MCF 10A (cell line): ENCODE data around the gene BMPER. TPM values are rescaled to one million over a fixed set of nuclear protein-coding genes. Genes with fewer than 3 reads are reported as not detected.

ENCODE experiments used
- BruUV-seq: library from RNA; stranded (reverse); fragments of 400-500 nt; replicated peaks from 2 replicates; lab custom pipeline; 2021; lab: Mats Ljungman, UMichigan
- CTCF ChIA-PET: fragments of 300-600 bp; sonication (Branson Sonifier 250); formaldehyde crosslinking; extraction: SDS; loops from one replicate; lab custom pipeline; 2021; ENCODE audit warnings: antibody characterized with exemption, inconsistent platforms; lab: Yijun Ruan, JAX
- POLR2A ChIA-PET: fragments of 300-600, 350-650 bp; sonication (Branson Sonifier 250); formaldehyde crosslinking; extraction: SDS; loops from one replicate; lab custom pipeline; 2020; ENCODE audit warnings: antibody characterized with exemption, inconsistent platforms; lab: Yijun Ruan, JAX
- DNase-seq: peaks from one replicate; pipeline ENCODE4 v3.0.0-alpha.2; 2018; ENCODE audit not compliant: unreplicated experiment
- H3K27ac Mint-ChIP-seq: one replicate; pipeline ENCODE4 v1.8.0; 2022; ENCODE audit warnings: mild to moderate bottlenecking, low read depth, mixed read lengths; ENCODE audit not compliant: unreplicated experiment
- H3K27me3 Mint-ChIP-seq: one replicate; pipeline ENCODE4 v1.8.0; 2022; ENCODE audit warnings: mixed read lengths; ENCODE audit not compliant: insufficient read depth, unreplicated experiment
- H3K36me3 Mint-ChIP-seq: one replicate; pipeline ENCODE4 v1.8.0; 2022; ENCODE audit warnings: mild to moderate bottlenecking, moderate library complexity, mixed read lengths; ENCODE audit not compliant: insufficient read depth, unreplicated experiment
- H3K4me1 Mint-ChIP-seq: one replicate; pipeline ENCODE4 v1.8.0; 2022; ENCODE audit warnings: mixed read lengths; ENCODE audit not compliant: insufficient read depth, unreplicated experiment
- H3K4me3 Mint-ChIP-seq: one replicate; pipeline ENCODE4 v1.8.0; 2022; ENCODE audit warnings: mild to moderate bottlenecking, moderate library complexity, mixed read lengths; ENCODE audit not compliant: unreplicated experiment
- H3K9me3 Mint-ChIP-seq: one replicate; pipeline ENCODE4 v1.8.0; 2022; ENCODE audit warnings: mixed read lengths; ENCODE audit not compliant: unreplicated experiment
- CTCF ChIP-seq: fragments of 200-600 bp; IDR thresholded peaks from one replicate; pipeline ENCODE4 v1.8.0; 2022; ENCODE audit warnings: antibody characterized with exemption, mild to moderate bottlenecking; ENCODE audit not compliant: unreplicated experiment
- intact Hi-C: fragments of 100-400 bp; cut with micrococcal nuclease; formaldehyde crosslinking; loops from 2 replicates; pipeline ENCODE4 v1.14.1; 2022
- total RNA-seq: library from RNA; stranded (reverse); gene quantifications from 2 replicates; pipeline ENCODE4 v1.2.3, GENCODE V29; 2022

Gene BMPER
- total RNA-seq, 1 experiment from 2014 or later, result 0.40 TPM

GRCh38 chr7:33868166-33868565 lies 37.2 kb upstream of the BMPER start:
- H3K9me3 Mint-ChIP-seq, result no peaks in the 10 kb centered on the region
- CTCF ChIA-PET, result interaction anchor here (0.6 to 0.7 kb wide), 2 partner anchors 202 to 442 kb away, joined by 3 read pairs; no protein-coding TSS in a partner anchor
- no peaks in the 10 kb centered on the region for H3K36me3 Mint-ChIP-seq
- no peaks in the 10 kb centered on the region for H3K27me3 Mint-ChIP-seq
- no peak overlapping the region for H3K4me3 Mint-ChIP-seq
- no peak overlapping the region for H3K27ac Mint-ChIP-seq
- POLR2A ChIA-PET, result no interaction called here
- TF ChIP-seq CTCF, result no peak
- BruUV-seq, result no TSS peak
- no peaks in the 10 kb centered on the region for H3K4me1 Mint-ChIP-seq
- intact Hi-C loops, result no loop called here
- DNase-seq, result peak; percentile 15

DNA sequence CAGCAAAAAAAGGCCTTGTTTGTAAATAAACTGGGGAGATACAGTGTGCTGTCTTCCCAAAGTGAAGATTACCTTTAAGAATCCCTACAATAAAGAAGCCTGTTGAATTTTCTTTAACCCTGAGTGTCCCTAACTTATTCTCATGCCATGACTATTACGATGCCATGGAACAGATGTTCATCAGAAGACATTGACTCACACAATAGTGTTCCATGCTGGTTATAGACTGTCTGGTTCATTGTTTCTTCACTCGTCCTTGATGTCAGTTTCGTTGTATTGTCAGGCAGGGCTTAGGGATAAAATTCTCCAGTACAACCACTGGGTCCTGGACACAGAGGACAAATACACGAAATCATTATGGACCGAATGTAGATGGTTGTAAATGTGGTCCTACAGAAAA lies 36.2 kb upstream of the BMPER start:
- H3K27ac Mint-ChIP-seq, result no peak overlapping the region
- no peak for TF ChIP-seq CTCF
- POLR2A ChIA-PET, result no interaction called here
- H3K9me3 Mint-ChIP-seq, result no peaks in the 10 kb centered on the region
- no peaks in the 10 kb centered on the region for H3K27me3 Mint-ChIP-seq
- peaks cover 5% of the 10 kb centered on the region for H3K4me1 Mint-ChIP-seq
- no TSS peak for BruUV-seq
- H3K4me3 Mint-ChIP-seq, result no peak overlapping the region
- CTCF ChIA-PET, result no interaction called here
- no peaks in the 10 kb centered on the region for H3K36me3 Mint-ChIP-seq
- intact Hi-C loops, result no loop called here
- no peak for DNase-seq

DNA sequence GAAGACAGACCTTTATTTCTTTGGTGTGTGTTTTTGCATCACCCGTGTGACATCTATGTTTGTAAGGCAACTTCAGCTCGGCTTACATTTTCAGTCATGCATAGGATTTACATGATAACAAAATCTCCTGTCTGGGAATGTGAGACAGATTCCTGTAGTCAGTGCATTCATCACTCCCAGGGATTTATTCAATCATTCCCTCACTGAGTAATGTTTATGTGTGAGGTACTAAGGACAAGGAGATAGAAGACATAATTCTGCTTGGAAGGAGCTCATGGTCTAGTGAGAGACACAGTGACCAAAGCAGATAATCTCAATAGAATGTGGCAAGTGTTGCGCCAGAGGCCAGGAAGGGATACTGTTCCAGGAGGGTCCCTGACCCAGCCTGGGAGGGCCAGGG lies 35.2 kb upstream of the BMPER start:
- DNase-seq, result no peak
- H3K4me3 Mint-ChIP-seq, result no peak overlapping the region
- ChIA-PET CTCF (interaction anchor here (0.8 to 1.2 kb wide), 3 partner anchors 14 to 447 kb away, joined by 3 to 4 read pairs (median 3); no protein-coding TSS in a partner anchor), POLR2A (interaction anchor here (0.7 kb wide), 2 partner anchors 65 to 149 kb away, joined by 3 read pairs; no protein-coding TSS in a partner anchor)
- no peak overlapping the region for H3K27ac Mint-ChIP-seq
- BruUV-seq, result no TSS peak
- H3K27me3 Mint-ChIP-seq, result no peaks in the 10 kb centered on the region
- H3K36me3 Mint-ChIP-seq, result no peaks in the 10 kb centered on the region
- peaks cover 9% of the 10 kb centered on the region for H3K4me1 Mint-ChIP-seq
- intact Hi-C loops, result no loop called here
- no peaks in the 10 kb centered on the region for H3K9me3 Mint-ChIP-seq
- no peak for TF ChIP-seq CTCF

GRCh38 chr7:33872870-33873269 lies 32.5 kb upstream of the BMPER start:
- Mint-ChIP-seq H3K27me3 (no peaks in the 10 kb centered on the region), H3K9me3 (no peaks in the 10 kb centered on the region), H3K27ac (no peak overlapping the region), H3K36me3 (no peaks in the 10 kb centered on the region), H3K4me1 (peaks cover 9% of the 10 kb centered on the region), H3K4me3 (no peak overlapping the region)
- no peak for DNase-seq
- ChIA-PET CTCF (interaction anchor here (0.5 kb wide), 1 partner anchor 24 kb away, joined by 5 read pairs; no protein-coding TSS in a partner anchor), POLR2A (no interaction called here)
- intact Hi-C loops, result no loop called here
- no peak for TF ChIP-seq CTCF
- BruUV-seq, result no TSS peak
